Prostate gland (tissue), 2 donors: Measurements from ENCODE around the gene PIKFYVE. TPM values are rescaled to one million over a fixed set of nuclear protein-coding genes. Genes with fewer than 3 reads are reported as not detected.

Experiments used
- DNase-seq: peaks from one replicate; pipeline ENCODE4 v3.0.0-alpha.2; 2019; ENCODE audit warnings: low spot score
- H3K27ac ChIP-seq, 2 donors: fragments of 200-600 bp; sonication (generic); 2 replicates each; pipeline ENCODE4 v1.5.1; 2017 to 2019
- H3K27me3 ChIP-seq: fragments of 200-600 bp; sonication (generic); replicated peaks from 2 replicates; pipeline ENCODE4 v1.5.1; 2019; ENCODE audit not compliant: insufficient read depth
- H3K36me3 ChIP-seq, 2 donors: fragments of 200-600 bp; sonication (generic); 1 replicate in 1 of 2; 2 replicates in 1 of 2; pipeline versions ENCODE4 v1.5.1 to v1.8.1; 2017 to 2019
- H3K4me1 ChIP-seq: fragments of 200-600 bp; sonication (generic); replicated peaks from 2 replicates; pipeline ENCODE4 v1.5.1; 2019
- H3K4me3 ChIP-seq, 2 donors: fragments of 200-600 bp; sonication (generic); 2 replicates each; pipeline ENCODE4 v1.5.1; 2017 to 2019
- H3K9me3 ChIP-seq: fragments of 200-600 bp; sonication (generic); 2 replicates; pipeline ENCODE4 v1.5.1; 2017
- CTCF ChIP-seq, 4 experiments: fragments of 200-600 bp in 2 of 4; fragments of 450-650 bp in 2 of 4; sonication (generic) in 2 of 4; IDR thresholded peaks; 1 replicate in 3 of 4; 2 replicates in 1 of 4; pipeline ENCODE4 v1.5.1; 2016 to 2019; ENCODE audit warnings: antibody characterized with exemption in 4 of 4, mild to moderate bottlenecking in 2 of 4, moderate library complexity in 2 of 4
- POLR2A ChIP-seq: fragments of 450-650 bp; IDR thresholded peaks from one replicate; pipeline ENCODE4 v1.6.1; 2016; ENCODE audit warnings: antibody characterized with exemption, mild to moderate bottlenecking
- POLR2AphosphoS5 ChIP-seq: sonication (generic); formaldehyde crosslinking; IDR thresholded peaks from one replicate; pipeline ENCODE4 v1.6.1; 2017; ENCODE audit warnings: antibody characterized with exemption
- WGBS: methylation state at CpG from one replicate; pipeline ENCODE4 v1.1.5; 2018; 5-methylcytosine and 5-hydroxymethylcytosine counted together
- intact Hi-C: fragments of 100-400 bp; cut with DNase I; formaldehyde crosslinking; loops from one replicate; pipeline ENCODE4 v1.14.2; 2022
- total RNA-seq, 2 donors: library from RNA; depleted of rRNA; stranded (reverse); fragments of >200 nt; gene quantifications; one replicate each; pipeline ENCODE4 v1.1.0, GENCODE V29; 2016

Gene PIKFYVE
- total RNA-seq, 2 donors from 2014 or later, result 26.7 to 47.1 TPM

- no peak for DNase-seq
- Histone ChIP-seq H3K4me3 (no peak overlapping the region), H3K27ac (no peak overlapping the region), H3K27me3 (no peaks in the 10 kb centered on the region), H3K36me3 (no peaks in the 10 kb centered on the region), H3K9me3 (no peaks in the 10 kb centered on the region), H3K4me1 (peaks cover 6% of the 10 kb centered on the region)
- TF ChIP-seq POLR2AphosphoS5, result no peak
- no peak for TF ChIP-seq POLR2A
- TF ChIP-seq CTCF (IDR thresholded peaks at IDR 0.05), result no peak
- intact Hi-C loops, result no loop called here
Observed at GRCh38 chr2:208244422-208244821, 21.6 kb upstream of the PIKFYVE start.

GRCh38 chr2:208245746-208246145 lies 20.3 kb upstream of the PIKFYVE start:
- Histone ChIP-seq H3K4me1 (peaks cover 6% of the 10 kb centered on the region), H3K9me3 (no peaks in the 10 kb centered on the region), H3K27ac (no peak overlapping the region), H3K27me3 (no peaks in the 10 kb centered on the region), H3K36me3 (no peaks in the 10 kb centered on the region), H3K4me3 (no peak overlapping the region)
- DNase-seq, result no peak
- intact Hi-C loops, result no loop called here
- WGBS, result 94% methylated on average over 3 of the region's 3 CpGs
- TF ChIP-seq POLR2AphosphoS5 (no peak), CTCF (IDR thresholded peaks at IDR 0.05) (no peak), POLR2A (no peak)

GRCh38 chr2:208248601-208249000 lies 17.5 kb upstream of the PIKFYVE start:
- Histone ChIP-seq H3K9me3 (no peaks in the 10 kb centered on the region), H3K27me3 (no peaks in the 10 kb centered on the region), H3K4me1 (peaks cover 6% of the 10 kb centered on the region), H3K4me3 (no peak overlapping the region), H3K36me3 (no peaks in the 10 kb centered on the region), H3K27ac (no peak overlapping the region)
- intact Hi-C loops, result no loop called here
- TF ChIP-seq POLR2A (no peak), POLR2AphosphoS5 (no peak), CTCF (IDR thresholded peaks at IDR 0.05) (no peak)
- DNase-seq, result no peak
- WGBS, result 89% methylated on average over 3 of the region's 3 CpGs

GRCh38 chr2:208249296-208249695 lies 16.8 kb upstream of the PIKFYVE start:
- no peaks in the 10 kb centered on the region for H3K36me3 ChIP-seq
- intact Hi-C loops, result no loop called here

More at GRCh38 chr2:208249296-208249695, 16.8 kb upstream of the PIKFYVE start:
- TF ChIP-seq POLR2AphosphoS5, result no peak
- no peak for TF ChIP-seq POLR2A
- no peak for TF ChIP-seq CTCF (IDR thresholded peaks at IDR 0.05)
- 50% methylated on average over 2 of the region's 2 CpGs for WGBS
- H3K27ac ChIP-seq, result no peak overlapping the region
- DNase-seq, result no peak
- no peaks in the 10 kb centered on the region for H3K27me3 ChIP-seq
- H3K4me3 ChIP-seq, result no peak overlapping the region
- peaks cover 6% of the 10 kb centered on the region for H3K4me1 ChIP-seq
- H3K9me3 ChIP-seq, result no peaks in the 10 kb centered on the region
